SK-MEL-5 (cell line): ENCODE results near the gene COQ5. TPM values are rescaled to one million over a fixed set of nuclear protein-coding genes. Genes with fewer than 3 reads are reported as not detected.
"Not testable (repeated sequence)": the region's sequence is repeated elsewhere in the genome, so short reads cannot be mapped to it uniquely, and the experiment has no call there.

ENCODE experiments used
- DNase-seq: peaks from one replicate; pipeline ENCODE4 v3.0.0-alpha.2; 2016; ENCODE audit warnings: low read depth, low spot score
- in situ Hi-C: cut with HindIII; loops from 2 replicates; pipeline ENCODE4 v1.10.0; 2016; ENCODE audit warnings: low sequenced_read_pairs, high pct_unique_total_duplicates, low pct_unique_long_range_greater_than_20kb
- total RNA-seq: library from RNA; depleted of rRNA; stranded (reverse); fragments of >200 nt; shearing (Covaris generic); gene quantifications from 2 replicates; pipeline ENCODE4 v1.2.3, GENCODE V29; 2014

The COQ5 gene
- total RNA-seq, 1 experiment from 2014 or later, result 43.5 TPM

DNA sequence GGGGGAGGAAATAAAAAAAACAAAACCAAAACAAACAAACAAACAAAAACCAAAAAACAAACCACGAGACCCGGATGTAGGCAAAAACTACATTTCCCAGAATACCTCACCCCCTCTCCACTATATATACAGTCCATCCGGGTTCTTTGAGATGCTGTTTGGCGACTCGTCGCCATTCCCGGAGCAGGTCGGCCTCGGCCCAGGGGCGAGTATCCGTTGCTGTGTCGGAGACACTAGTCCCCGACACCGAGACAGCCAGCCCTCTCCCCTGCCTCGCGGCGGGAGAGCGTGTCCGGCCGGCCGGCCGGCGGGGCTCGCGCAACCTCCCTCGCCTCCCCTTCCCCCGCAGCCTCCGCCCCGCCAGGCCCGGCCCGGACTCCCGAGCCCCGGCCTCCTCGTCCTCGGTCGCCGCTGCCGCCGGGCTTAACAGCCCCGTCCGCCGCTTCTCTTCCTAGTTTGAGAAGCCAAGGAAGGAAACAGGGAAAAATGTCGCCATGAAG lies 5.3 kb upstream of the COQ5 start, which contains the start of gene RNF10:
RNF10 (plus strand) TSS at position 154 of the 500 bp plus-strand sequence. CDS start 456 bp downstream, outside the sequence.
- in situ Hi-C loops, result no loop called here
- DNase-seq, result peak; percentile 93

DNA sequence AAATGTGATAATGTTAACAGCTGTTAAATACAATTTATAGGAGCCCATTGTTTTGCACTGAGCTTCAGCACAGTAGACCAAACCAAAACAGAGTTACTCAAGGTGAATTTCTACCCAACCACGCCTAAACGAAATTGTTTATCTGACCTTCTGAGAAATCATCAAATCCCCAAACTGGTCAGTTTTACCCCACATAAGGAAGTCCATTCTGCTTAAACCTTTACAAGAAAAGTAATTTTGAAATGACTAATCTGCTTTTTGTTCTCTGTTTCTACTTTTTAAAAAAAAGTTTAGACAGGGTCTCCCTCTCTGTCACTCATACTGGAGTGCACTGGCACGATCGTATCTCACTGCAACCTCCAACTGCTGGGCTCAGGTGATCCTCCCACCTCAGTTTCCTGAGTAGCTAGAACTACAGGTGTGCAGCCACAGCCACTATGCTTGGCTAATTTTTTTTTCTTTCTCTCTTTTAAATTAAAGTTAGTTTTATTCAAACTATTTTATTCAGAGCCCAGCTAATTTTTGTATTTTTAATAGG lies 3.8 kb upstream of the COQ5 start:
- in situ Hi-C loops, result no loop called here
- DNase-seq, result no peak

DNA sequence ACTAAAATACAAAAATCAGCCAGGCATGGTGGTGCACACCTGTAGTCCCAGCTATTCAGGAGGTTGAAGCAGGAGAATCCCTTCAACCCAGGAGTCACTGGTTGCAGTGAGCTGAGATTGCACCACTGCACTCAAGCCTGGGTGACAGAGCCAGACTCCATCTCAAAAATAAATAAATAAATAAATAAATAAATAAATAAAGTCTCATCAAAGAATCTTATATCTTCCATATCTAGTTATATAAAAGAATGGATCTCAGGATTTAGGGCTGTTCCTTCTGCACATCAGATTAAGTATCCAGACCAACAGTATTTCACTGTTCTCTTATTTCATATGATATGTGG lies 1.4 kb upstream of the COQ5 start:
- DNase-seq, in situ Hi-C loops: not testable (repeated sequence)

DNA sequence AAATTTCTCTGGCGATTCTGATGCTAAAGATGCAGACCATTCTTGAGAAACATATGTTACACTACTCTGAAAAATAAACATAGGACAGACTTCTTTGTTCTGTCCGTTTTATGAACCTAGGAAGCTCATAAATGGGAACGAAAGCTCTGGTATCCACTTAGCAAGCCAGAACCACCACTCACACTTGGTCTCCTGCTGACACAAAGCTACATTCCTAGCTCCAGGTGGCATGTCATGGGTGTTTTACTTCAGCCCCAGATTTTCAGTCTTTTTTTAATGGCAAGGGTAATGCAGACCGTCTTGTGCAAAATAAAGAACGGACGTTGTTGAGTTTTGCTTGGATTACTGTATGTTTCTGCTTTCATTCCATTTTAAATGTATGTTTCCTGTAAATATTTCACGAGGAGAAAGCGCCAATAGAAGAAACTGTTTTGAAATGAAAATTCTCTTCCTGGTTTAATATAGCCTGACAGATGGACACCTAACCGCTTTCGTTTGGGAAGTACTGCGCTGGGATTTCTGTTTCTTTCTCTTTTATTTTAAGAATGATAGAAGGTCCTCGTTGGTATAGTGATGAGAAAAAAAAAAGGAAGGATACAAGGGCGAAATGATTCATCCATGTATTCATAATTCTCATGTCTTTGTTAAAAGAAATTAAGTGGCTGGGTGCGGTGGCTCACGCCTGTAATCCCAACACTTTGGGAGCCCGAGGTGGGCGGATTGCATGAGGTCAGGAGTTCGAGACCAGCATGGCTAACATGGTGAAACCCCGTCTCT lies 871 bp upstream of the COQ5 start:
- DNase-seq, result peak; percentile 45
- in situ Hi-C loops, result no loop called here

DNA sequence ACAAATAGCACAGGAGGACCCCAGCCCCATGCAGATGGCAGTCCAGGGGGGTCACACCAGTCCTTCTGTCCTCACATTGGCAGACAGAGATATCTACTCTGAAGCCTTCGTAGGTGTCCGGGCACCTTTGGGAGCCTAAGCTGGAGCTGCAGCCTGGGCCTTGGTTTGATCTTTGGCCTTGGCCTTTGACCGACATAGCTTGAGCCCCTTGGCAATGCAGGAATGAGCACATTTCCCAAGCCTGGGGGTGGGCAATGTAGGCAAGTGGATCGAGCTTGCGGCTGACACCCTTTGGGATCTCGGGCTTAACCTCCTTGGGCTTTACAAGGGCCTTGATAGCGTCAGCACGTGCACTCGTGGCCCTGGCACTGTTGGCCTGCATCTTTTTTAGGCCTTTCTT lies 6.4 kb downstream of the COQ5 start:
- in situ Hi-C loops, result no loop called here
- DNase-seq, result no peak

DNA sequence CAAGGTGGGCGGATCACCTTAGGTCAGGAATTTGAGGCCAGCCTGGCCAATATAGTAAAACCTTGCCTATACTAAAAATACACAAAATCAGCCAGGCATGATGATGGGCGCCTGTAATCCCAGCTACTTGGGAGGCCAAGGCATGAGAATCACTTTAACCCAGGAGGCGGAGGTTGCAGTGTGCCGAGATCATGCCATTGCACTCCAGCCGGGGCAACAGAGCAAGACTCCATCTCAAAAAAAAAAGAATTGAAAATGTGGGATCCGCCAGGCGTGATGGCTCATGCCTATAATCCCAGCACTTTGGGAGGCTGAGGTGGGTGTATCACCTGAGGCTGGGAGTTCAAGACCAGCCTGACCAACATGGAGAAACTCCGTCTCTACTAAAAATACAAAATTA lies 9.6 kb downstream of the COQ5 start:
- DNase-seq, in situ Hi-C loops: not testable (repeated sequence)

DNA sequence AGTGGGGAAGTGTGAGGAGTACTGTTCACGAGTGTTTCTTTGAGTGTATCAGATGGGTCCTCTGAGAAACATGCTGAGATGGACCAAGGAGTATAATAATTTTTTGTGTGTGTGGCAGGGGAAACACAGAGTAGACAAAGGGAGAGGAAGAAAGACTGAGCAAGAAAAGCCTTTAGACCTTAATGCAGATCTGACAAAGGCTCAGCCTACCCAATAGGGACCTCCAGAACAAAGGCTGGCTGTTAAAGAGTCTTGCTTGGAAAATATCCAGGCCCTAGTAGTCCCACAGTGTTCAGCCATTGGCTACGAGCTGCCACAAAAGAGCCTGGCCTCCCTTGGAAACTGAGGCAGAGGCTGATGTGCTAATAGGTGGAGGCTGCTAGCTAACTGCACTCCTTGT lies 13.5 kb downstream of the COQ5 start:
- in situ Hi-C loops, result no loop called here
- peak; percentile 59 for DNase-seq

DNA sequence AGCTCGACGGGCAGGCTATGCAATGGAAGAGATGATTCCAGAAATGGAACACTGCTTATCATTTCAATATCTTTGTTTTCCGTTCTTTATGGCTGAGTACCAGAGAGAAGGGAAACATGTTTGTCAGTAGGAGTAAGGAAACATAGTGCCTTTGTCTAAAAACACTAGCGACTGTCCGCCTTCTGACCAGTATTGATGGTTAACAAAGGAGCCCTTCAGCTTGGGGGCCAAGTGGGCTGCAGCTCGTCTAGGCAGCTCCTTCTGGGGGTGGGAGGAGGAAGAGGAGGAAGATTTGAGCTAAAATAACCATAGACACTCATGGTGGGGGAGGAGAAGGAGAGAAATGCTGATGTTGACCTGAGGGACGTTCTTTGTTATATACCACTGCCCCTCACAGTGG lies 15.0 kb downstream of the COQ5 start:
- peak; percentile 80 for DNase-seq
- in situ Hi-C loops, result no loop called here

DNA sequence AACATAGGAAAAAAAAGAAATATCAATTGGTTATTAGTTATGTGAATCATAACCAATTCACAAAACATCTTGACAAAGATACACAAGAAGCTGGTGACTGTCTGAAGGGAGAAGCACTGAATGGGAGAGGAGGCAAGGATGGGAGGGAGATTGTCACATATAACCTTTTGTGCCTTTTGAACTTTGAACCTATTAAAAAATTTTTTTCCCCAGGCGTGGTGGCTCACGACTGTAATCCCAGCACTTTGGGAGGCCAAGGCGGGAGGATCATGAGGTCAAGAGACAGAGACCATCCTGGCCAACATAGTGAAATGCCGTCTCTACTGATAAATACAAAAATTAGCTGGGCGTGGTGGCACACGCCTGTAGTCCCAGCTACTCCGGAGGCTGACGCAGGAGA lies 20.4 kb downstream of the COQ5 start:
- in situ Hi-C loops, result no loop called here
- no peak for DNase-seq

DNA sequence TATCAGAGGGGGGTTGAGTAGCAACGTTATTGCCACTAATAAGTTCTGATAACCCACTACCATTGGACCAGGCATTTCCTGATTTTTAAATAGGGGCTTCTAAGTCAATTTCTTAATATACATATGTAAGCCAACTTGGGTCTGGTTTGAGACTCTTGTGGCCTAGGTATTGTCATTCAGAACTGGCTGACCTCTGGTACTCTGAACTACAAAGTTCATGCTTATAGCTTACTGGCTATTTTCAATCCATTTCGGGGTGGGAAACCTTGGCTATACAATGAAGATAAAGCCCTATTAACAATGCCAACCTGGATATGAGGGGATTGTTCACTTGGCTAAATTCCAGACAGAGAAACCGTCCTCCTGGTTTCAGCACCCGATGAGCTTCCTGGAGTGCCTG lies 24.4 kb downstream of the COQ5 start:
- in situ Hi-C loops, result no loop called here
- no peak for DNase-seq

DNA sequence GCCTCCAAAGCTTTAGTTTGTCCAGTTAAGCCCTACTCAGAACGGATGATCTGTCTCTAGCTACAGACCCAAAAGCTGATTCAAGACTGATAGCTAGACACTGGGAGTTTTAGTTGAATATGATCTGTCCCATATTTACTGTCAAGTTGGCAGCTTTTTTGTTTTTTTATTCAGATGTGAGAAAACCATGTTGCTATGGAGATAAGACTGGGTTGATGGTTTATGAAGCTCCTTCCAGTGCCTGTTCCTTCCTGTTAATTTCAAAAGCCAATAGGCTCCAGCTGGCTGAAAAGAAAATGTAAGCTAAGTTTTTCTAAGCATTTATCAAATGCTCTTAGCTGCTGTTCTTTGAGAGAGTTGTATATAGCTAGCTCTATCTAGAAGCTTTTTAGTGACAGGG lies 28.4 kb downstream of the COQ5 start:
- in situ Hi-C loops, result no loop called here
- DNase-seq, result no peak

DNA sequence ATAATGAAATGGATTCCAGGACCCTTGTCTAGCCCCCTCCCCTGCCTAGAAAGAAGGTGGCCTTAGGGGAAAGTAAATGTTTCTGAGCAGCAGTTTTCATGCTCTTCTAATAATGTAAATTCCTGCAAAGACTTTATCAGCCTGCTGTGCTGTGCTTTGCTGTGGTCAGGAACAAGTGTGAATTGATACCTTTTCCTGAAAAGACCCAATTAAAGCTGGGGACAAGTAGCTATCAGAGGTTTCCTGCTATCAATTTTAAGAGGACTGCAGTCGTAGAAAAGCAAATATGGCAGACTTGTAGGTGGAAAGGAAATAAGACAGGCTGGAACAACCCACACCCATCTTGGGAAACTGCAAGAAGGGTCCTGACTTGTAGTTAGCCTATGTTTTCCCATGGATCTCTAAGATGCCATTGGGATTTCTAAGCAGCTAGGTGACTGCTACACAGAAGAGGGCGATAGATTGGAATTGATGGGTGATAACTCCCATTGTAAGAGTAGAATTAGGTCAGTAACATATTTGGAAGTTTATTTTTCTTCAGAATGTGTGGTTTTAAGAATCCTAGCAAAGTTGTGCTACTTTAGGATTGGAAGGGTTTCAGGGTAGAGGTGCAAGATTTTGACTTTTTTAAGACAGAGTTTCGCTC lies 30.0 kb downstream of the COQ5 start:
- in situ Hi-C loops, result no loop called here
- DNase-seq, result no peak

DNA sequence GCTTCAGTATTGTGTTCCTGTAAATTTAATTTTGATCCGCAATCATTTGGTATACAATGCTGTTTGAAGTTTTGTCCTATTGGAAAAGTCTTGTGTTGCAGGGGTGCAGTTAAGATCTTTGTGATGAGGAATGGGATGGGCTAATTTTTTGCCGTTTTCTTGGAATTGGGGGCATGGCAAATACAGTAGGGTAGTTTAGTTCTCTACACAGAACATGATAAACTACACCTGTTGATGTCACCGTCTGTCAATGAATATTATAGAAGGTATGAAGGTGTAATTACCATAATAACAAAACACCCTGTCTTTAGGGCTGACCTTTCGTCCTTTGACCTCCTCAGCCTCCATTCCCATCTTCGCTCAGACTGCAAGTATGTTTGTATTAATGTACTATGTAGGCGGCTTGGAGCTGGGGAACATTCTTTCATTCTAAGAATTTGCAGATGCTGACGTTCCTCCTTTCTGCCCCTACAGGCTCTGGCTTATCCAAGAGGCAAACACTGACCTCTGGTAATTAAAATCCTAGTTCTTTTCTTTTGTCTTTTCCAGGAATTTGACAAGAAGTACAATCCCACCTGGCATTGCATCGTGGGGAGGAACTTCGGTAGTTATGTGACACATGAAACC lies 31.3 kb downstream of the COQ5 start:
- DNase-seq, result no peak
- in situ Hi-C loops, result no loop called here

DNA sequence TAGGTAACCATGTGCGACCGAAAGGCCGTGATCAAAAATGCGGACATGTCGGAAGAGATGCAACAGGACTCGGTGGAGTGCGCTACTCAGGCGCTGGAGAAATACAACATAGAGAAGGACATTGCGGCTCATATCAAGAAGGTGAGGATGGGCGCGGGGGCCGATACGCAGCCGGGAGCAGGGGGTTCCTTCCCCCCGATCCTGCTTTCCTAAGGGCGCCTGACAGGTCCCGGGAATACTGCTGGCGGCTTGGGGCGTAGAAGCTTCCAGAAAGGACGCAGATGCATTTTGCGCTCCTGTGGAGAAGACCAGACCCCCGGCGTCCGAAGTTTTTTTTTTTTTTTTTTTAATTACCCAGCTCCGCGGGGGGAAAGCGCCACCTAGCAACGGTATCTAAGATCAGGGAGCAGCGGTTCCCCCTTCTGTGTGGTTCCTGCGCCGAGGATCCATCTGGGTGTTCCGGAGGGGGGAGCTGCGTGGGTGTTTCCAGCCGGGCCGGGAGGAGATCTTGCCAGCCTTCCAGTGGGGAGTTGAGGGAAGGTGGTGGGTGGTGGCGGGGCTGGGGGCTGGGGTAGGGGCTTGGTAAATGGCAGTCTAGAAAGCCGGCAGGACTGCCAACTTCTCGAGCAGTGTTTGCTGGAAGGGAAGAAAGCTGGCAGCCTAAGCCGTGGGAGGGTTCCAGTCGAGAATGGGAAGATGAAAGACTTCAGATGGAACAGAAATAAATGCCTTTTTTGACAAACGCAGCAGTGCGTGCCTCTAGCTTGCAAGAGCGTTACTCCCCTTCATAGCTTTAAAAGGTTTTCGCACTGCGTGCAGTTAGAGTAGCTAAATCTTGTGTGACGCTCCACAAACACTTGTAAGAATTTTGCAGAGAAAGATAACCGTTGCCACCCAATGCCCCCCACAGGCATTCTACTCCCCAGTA lies 32.3 kb downstream of the COQ5 start:
- DNase-seq, result peak; percentile 51
- in situ Hi-C loops, result no loop called here

DNA sequence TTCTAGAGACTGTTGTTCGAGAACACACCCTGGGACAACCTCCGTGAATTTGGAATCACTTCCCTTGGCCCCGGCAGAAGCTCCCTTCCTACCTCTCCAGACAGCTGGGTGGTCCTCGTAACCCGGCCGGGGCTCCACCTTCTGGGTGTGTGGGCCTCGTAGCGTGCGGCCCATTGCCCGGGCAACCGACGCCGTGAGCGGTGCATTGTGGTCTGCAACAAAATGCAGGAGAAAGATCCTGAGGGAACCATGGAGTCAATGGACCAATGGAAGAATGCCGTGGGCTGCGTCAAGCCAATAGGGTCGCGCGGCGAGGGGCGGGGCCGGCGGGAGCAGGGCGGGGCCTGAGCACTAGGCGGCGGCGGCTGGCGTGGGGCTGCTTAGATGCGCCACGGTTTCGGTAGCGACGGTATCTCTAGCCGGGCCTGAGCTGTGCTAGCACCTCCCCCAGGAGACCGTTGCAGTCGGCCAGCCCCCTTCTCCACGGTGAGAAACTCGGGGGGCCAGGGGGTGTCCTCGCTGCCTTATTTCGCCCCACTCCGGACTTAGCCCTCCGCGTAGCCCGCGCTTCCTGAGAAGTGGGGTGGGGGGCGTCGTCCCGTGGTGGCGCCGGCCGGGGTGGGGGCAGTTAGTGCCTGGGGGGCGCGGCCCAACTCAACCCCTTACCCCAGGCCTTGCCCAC lies 33.1 kb downstream of the COQ5 start, which contains the start of gene DYNLL1:
DYNLL1 (plus strand) TSS at position 383 of the 682 bp plus-strand sequence. CDS start 309 bp downstream, outside the sequence.
- in situ Hi-C loops, result no loop called here
- peak; percentile 98 for DNase-seq

DNA sequence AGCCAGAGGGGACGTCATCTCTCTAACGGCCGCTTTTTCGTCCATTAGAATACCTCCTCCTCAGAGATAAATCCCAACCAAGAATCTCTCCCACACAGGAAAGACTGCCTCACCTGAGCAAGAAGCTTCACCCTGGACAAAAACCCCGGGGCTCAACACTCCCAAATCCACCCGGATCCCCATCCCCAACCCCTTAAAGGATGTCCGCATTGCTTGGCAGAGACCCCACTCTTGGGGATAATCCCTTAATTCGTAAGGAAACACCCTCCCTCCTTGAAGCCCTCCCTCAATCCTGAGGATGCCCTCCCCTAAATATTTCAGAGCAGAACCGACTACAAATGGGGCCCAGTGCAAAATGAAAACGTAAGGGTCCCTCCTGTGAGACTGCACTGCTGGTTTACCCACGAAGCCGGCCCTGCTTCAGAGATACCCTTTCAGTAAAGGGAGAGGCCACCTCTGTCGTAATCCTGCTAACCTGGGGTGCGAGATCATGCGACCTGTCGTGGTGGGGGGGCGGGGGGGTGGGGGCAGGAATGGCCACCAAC lies 33.7 kb downstream of the COQ5 start:
- in situ Hi-C loops, result no loop called here
- no peak for DNase-seq
